Measurements from ENCODE around the gene DACH1.

Gene DACH1

DNA sequence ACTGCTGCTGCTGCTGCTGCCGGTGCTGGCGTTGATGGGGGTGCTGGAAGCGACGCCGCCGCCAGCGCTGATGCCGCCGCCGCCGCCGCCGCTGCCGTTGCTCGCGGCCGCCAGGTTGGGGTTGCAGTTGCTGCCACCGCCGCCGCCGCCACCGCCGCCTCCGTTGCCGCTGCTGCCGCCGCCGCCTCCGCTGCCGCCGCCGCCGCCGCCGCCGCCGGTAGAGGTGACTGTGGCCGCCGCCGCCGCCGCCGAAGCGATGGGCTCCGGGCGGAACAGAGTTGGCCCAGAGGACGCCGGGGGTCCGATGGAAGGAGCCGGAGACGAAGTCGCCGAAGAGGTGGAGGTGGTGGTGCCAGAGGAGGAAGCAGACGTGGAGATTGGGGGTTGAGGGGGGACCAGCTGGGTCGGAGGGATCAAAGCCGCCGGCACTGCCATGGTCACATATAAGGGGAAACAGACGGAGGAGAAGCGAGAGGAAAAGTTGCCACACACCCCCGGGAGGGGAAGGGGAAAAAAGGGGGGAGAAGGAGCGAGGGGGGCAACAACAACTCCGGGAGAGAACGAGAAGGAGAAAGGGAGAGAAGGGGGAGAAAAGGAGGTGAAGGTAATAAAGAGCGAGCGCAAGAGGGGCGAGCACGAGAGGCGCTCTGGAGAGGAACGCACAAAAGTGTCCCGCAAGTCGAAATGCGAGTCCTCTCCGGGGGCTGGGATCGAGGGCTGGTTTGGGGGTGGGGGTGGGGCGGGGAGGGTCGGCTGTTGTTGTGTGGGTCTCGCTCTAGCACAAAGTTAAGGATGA, 471 bp downstream of the DACH1 start:
- ATAC-seq = peak; percentile 9; the same call in 2 of the 3 replicates
- TF ChIP-seq TOX (CRISPR knock-in tag; IDR thresholded peaks at IDR 0.05; ENCODE audit: borderline replicate concordance) (no peak), PATZ1 (CRISPR knock-in tag; IDR thresholded peaks at IDR 0.05; ENCODE audit: borderline replicate concordance) (no peak), ISL1 (CRISPR knock-in tag; IDR thresholded peaks at IDR 0.05) (no peak), BACH2 (CRISPR knock-in tag; IDR thresholded peaks at IDR 0.05; ENCODE audit: borderline replicate concordance) (no peak)

DNA sequence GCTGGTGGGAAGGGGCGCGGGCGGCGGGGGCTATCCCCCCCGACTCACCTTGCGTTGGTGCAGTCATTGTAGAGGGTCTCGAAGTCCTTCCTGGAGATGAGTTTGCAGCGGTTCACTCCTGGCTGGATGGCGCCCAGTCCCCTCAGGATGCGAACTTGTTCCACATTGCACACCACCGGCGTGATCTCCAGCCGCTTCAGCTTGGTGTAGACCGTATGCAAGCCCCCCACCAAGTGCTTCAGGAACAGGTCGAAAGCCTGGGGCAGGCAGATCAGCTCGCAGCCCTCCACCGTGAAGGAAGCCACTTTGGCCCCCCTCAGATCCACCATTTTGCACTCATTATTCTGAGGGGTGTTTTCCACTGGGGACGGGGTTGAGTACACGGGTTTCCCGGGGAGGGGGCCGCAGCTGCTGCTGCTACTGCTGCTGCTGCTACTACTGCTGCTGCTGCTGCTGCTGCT, 1.1 kb downstream of the DACH1 start:
- ATAC-seq = peak; percentile 2; the same call in 2 of the 3 replicates
- TF ChIP-seq ZFP3 (CRISPR knock-in tag; IDR thresholded peaks at IDR 0.05) = no peak
- no peak for TF ChIP-seq CSDC2 (CRISPR knock-in tag; IDR thresholded peaks at IDR 0.05)
- TF ChIP-seq ESRRG (CRISPR knock-in tag; IDR thresholded peaks at IDR 0.05) = no peak
- TF ChIP-seq GLIS3 (CRISPR knock-in tag; IDR thresholded peaks at IDR 0.05) = no peak
- no peak for TF ChIP-seq OSR1 (CRISPR knock-in tag; IDR thresholded peaks at IDR 0.05)

- ATAC-seq = peak; percentile 40
- no peak for TF ChIP-seq ISL1 (CRISPR knock-in tag; IDR thresholded peaks at IDR 0.05)
- TF ChIP-seq CSDC2 (CRISPR knock-in tag; IDR thresholded peaks at IDR 0.05) = no peak
- TF ChIP-seq ZFP30 (CRISPR knock-in tag; IDR thresholded peaks at IDR 0.05) = no peak
- no peak for TF ChIP-seq TSHZ2 (CRISPR knock-in tag; IDR thresholded peaks at IDR 0.05)
- no peak for TF ChIP-seq ESRRG (CRISPR knock-in tag; IDR thresholded peaks at IDR 0.05)
- no peak for TF ChIP-seq ZFP3 (CRISPR knock-in tag; IDR thresholded peaks at IDR 0.05)
- TF ChIP-seq ARNTL (CRISPR knock-in tag; IDR thresholded peaks at IDR 0.05; ENCODE audit: borderline replicate concordance, low read depth) = no peak
- no peak for TF ChIP-seq TCF4 (CRISPR knock-in tag; IDR thresholded peaks at IDR 0.05; ENCODE audit: borderline replicate concordance)
- TF ChIP-seq ZNF565 (CRISPR knock-in tag; conservative IDR thresholded peaks at IDR 0.05; ENCODE audit: low read depth) = no peak
- TF ChIP-seq ZNF8 (CRISPR knock-in tag; IDR thresholded peaks at IDR 0.05) = no peak
- no peak for TF ChIP-seq SNAI2 (CRISPR knock-in tag; IDR thresholded peaks at IDR 0.05)
- TF ChIP-seq, protein P1, sequence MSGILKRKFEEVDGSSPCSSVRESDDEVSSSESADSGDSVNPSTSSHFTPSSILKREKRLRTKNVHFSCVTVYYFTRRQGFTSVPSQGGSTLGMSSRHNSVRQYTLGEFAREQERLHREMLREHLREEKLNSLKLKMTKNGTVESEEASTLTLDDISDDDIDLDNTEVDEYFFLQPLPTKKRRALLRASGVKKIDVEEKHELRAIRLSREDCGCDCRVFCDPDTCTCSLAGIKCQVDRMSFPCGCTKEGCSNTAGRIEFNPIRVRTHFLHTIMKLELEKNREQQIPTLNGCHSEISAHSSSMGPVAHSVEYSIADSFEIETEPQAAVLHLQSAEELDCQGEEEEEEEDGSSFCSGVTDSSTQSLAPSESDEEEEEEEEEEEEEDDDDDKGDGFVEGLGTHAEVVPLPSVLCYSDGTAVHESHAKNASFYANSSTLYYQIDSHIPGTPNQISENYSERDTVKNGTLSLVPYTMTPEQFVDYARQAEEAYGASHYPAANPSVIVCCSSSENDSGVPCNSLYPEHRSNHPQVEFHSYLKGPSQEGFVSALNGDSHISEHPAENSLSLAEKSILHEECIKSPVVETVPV (CRISPR knock-in tag; IDR thresholded peaks at IDR 0.05) = no peak
- no peak for TF ChIP-seq PATZ1 (CRISPR knock-in tag; IDR thresholded peaks at IDR 0.05; ENCODE audit: borderline replicate concordance)
- no peak for TF ChIP-seq TOX (CRISPR knock-in tag; IDR thresholded peaks at IDR 0.05; ENCODE audit: borderline replicate concordance)
- TF ChIP-seq, protein P2, sequence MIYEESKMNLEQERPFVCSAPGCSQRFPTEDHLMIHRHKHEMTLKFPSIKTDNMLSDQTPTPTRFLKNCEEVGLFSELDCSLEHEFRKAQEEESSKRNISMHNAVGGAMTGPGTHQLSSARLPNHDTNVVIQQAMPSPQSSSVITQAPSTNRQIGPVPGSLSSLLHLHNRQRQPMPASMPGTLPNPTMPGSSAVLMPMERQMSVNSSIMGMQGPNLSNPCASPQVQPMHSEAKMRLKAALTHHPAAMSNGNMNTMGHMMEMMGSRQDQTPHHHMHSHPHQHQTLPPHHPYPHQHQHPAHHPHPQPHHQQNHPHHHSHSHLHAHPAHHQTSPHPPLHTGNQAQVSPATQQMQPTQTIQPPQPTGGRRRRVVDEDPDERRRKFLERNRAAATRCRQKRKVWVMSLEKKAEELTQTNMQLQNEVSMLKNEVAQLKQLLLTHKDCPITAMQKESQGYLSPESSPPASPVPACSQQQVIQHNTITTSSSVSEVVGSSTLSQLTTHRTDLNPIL (CRISPR knock-in tag; IDR thresholded peaks at IDR 0.05; ENCODE audit: low read depth) = no peak
- no peak for TF ChIP-seq PPARA (CRISPR knock-in tag; IDR thresholded peaks at IDR 0.05; ENCODE audit: borderline replicate concordance)
- no peak for TF ChIP-seq POU6F1 (CRISPR knock-in tag; IDR thresholded peaks at IDR 0.05; ENCODE audit: borderline replicate concordance, low read depth)
- no peak for TF ChIP-seq RARB (CRISPR knock-in tag; IDR thresholded peaks at IDR 0.05)
- TF ChIP-seq ZNF70 (CRISPR knock-in tag; IDR thresholded peaks at IDR 0.05) = no peak
- TF ChIP-seq OSR1 (CRISPR knock-in tag; IDR thresholded peaks at IDR 0.05) = no peak
Measured at GRCh38 chr13:71864986-71865873, 1.8 kb downstream of the DACH1 start.

All from SK-N-SH treated with all-trans-retinoic acid at 6 μM for 48 hours (cell line).